NCI-H187 treated with DMSO at 0.1 percent for 48 hours (cell line): ENCODE data around the gene RNU4-1.
"Not testable (repeated sequence)": the region's sequence is repeated elsewhere in the genome, so short reads cannot be mapped to it uniquely, and the experiment has no call there.

Experiments
- DNase-seq: peaks from one replicate; lab custom pipeline; 2025; lab: John Stamatoyannopoulos, UW

RNU4-1 gene

DNA sequence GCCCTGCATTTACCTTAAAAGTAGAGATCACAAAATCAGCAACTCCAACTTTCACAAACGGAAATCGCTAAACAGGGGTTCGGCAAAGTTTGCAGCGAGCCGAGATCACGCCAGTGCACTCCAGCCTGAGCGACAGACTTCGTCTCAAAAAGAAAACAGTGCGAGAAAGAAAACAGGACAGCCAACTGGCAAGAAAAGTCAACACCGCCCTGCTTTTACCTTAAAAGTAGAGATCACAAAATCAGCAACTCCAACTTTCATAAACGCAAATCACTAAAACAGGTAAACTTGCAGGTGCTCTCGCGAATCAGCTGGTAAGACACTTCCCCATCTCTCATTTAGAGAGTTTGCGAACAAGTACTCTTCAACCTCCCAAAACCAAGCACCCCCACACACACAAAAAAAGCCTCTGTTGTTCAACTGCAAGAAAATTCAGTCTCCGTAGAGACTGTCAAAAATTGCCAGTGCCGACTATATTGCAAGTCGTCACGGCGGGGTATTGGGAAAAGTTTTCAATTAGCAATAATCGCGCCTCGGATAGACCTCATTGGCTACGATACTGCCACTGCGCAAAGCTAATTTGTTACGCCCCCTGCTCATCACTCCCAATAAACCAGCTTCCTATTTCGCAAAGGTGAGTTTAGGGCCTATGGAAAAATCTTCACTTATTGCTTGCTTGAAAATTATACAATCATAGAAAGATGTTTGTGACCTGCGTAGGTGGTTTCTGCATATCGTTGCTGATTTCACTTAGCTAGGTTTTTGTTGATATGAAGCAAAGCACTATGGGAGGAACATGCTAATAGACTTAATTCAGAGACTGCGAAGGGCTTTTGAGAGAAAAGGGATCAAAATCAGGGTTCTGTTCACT is at the start of gene RNU4-1:
Gene RNU4-1, minus strand, starts transcription at position 577 of the 871 bp plus-strand sequence.
- no peak for DNase-seq

- DNase-seq, result no peak
These were observed 49.4 kb upstream of the RNU4-1 start for GRCh38 chr12:120342175-120343038.

DNA sequence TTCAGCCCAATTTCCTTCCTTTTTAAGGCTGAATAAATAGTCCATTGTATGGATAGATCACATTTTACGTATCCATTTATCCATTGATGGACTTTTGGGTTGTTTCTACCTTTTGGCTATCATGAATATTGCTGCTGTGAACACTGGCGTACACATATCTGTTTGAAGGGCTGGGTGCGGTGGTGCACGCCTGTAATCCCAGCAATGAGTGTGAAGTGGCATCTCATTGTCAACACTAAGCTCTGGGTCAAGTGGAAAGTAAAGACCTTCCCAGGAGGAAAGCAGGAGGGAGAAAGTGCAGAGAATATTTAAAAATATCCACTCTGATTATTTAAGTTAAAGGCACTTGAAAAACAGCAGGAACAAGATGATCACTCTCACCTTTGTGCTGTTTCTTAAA is 46.2 kb upstream of the RNU4-1 start:
- no peak for DNase-seq

DNA sequence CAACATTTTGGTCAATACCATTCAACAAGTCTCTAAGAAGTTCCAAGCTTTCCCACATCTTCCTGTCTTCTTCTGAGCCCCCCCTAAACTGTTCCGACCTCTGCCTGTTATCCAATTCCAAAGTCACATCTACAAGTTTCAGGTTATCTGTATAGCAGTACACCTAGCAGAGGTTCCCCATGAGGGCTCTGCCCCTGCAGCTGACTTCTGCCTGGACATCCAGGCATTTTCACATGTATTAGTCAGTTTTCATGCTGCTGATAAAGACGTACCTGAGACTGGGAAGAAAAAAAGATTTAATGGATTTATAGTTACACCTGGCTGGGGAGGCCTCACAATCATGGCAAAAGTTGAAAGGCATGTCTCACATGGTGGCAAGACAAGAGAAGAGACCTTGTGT is 44.7 kb upstream of the RNU4-1 start:
- DNase-seq, result no peak

- not testable (repeated sequence) for DNase-seq
These were observed 43.4 kb upstream of the RNU4-1 start for GRCh38 chr12:120336392-120336791.

GRCh38 chr12:120335447-120335846 is 42.4 kb upstream of the RNU4-1 start:
- peak; percentile 8 for DNase-seq

DNA sequence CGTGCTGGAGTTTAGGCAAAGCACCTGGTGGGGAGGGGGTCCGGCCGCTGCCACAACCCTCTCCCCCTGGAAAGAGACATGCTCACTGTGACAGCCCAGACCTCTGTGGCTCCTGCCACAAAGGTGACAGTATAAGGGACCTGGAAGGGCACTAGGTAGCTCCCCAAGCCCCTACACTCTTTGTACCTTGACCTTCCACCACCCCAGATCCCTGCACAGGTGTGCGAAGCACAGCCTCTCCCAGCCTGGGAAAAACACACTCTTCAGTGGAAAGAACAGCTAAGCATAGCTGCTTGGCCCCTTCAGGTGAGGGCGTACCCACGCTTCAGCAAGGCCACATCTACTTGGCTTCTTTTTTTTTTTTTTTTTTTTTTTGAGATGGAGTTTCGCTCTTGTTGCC is 39.5 kb upstream of the RNU4-1 start:
- no peak for DNase-seq

- no peak for DNase-seq
These were observed 39.0 kb upstream of the RNU4-1 start for GRCh38 chr12:120332041-120332440.

DNA sequence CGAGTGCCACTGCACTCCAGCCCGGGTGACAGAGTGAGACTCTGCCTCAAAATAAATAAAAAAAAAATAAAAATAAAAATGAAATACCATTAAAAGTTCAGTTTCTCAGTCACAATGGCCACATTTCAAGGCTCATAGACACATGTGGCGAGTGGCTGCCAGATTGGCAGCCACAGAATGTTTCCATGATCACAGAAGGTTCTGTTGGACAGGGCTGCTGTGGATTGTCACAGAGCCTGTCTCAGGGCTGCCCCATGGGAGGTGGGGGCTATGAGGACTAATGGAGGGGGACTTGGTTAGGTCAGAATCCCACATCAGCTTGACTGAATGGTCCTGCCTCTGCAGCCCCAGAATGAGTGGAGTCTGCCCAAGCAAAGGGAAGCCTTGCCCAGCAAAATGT is 38.4 kb upstream of the RNU4-1 start:
- no peak for DNase-seq

DNA sequence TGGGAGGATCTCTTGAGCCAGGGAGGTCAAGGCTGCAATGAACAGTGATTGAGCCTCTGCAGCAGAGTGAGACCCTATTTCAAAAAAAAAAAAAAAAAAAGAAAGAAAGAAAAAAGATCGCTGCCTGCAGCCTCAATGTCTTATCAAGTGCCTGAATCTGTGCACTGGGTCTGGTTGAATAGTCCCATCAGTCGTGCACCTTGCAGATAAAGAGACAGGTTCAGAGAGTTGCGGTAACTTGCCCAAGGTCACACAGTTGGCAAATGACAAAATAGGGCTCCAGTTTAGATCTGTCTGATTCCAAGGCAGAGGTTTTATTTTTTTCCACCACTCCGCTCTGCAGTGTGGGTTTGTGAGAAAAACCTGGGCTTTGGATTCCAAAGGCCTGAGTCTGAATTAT is 35.2 kb upstream of the RNU4-1 start:
- DNase-seq, result no peak

DNA sequence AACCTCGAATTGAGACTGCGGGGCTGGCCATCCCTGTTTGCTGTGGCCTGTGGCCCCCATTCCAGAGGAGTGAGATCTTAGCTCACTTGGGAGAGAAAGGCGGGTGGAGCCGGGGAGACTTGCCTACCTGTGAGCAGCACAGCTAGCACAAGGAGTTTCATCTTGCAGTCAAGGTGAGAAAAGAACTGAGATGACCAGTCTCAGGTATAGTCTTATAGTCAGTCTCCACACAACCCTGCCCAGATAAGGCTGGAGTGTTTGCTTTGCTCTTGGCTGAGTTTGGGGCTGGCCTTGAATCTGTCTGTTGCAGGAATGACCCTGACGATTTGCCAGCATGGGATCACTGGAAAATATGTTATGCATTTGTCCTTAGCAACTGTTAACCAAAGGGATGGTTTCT is 34.6 kb upstream of the RNU4-1 start, which contains the start of gene PLA2G1B:
Gene PLA2G1B, minus strand, starts transcription at position 187 of the 400 bp plus-strand sequence. Its CDS starts 26 bp downstream, at position 161.
- DNase-seq, result no peak

GRCh38 chr12:120324841-120325417 is 31.9 kb upstream of the RNU4-1 start:
- no peak for DNase-seq

- no peak for DNase-seq
These were observed 30.7 kb upstream of the RNU4-1 start for GRCh38 chr12:120323772-120324171.

DNA sequence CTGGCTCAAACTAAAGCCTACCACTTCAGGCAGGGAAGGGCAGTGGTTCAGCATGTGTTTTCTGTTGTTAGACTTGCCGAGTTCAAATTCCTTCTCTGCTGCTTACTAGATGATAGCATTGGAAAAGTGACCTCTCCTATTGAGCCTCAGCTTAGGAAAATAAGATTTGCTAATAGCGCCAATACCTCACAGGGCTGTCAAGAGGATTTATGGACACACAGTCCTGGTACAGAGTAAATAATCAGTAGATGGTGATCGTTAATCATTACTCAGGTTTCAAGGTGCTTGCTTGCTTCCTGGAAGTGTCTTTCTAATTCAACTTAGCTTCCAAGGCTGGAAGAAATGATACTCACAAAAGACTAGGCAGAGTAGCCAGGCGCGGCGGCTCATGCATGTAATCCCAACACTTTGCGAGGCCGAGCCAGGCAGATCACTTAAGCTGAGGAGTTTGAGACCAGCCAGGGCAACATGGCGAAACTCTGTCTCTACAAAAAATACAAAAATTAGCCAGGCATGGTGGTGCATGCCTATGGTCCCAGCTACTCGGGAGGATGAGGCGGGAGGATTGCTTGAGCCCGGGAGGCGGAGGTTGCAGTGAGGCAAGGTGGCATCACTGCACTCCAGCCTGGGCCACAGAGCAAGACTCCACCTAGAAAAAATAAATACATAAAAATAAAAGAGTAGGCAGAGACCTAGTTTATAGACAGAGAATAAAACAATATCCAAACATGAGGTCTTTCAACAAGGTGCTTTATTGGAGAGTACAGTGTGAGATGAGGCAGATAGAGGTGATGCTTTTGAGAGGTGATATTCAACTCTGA is 28.6 kb upstream of the RNU4-1 start:
- DNase-seq, result no peak

DNA sequence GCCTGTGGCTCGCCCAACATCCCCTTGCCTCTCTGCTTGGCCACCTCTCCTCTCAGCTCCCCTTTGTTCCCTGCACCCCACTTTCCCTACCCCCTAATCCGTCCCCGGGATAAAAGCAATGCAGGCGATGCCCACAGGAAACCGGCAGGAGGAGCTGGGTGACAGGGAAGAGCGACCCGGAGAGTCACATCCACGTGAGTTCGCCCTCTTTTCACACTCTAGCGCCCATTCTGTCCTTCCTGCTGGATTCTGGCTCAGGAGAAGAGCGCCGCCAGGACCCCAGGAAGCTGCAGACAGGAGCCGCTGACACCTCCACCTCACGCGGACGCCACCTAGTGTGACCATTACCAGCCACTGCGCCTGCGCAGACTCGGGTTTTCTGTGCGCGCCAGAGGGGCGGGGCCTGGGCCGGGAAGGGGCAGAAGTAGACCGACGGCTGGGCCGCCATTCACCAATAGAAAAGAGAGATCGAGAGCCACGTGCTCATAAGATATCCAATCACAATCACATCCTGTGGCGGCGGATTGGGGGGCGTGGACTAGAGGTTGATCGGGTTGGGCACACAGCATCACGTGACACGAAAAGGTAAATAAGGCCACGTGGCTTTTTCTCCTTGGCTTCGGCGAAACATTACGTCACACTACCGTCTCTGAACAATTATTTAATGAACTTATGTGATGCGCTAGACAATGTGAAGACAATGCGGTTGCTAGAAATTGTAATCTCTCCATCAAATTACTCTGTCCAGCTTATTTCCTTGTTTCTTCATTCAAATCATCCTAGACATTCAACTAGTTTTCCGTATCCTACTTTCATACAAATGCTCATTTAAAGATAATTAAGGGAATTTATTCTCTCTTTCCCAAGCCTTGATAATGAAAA is 24.4 kb upstream of the RNU4-1 start:
- peak; percentile 100 for DNase-seq

GRCh38 chr12:120316798-120317223 is 23.8 kb upstream of the RNU4-1 start:
- DNase-seq, result no peak

- no peak for DNase-seq
These were observed 21.2 kb upstream of the RNU4-1 start for GRCh38 chr12:120314220-120314619.

- DNase-seq, result peak; percentile 78
These were observed 9.2 kb upstream of the RNU4-1 start, which contains the start of gene SIRT4 for GRCh38 chr12:120301962-120302815. SIRT4 (plus strand) TSS chr12:120302321; CDS start chr12:120303562, 1,241 bp downstream.

GRCh38 chr12:120292411-120292660 is 701 bp downstream of the RNU4-1 start:
- no peak for DNase-seq
